Keratinocyte (primary cell): ENCODE data around the gene BANP.

Experiments
- CTCF ChIP-seq, 3 experiments: IDR thresholded peaks in 1 of 3; conservative IDR thresholded peaks in 1 of 3; optimal IDR thresholded peaks in 1 of 3; 2 replicates in 2 of 3; 3 replicates in 1 of 3; pipeline versions ENCODE3 to v1.5.1; 2011; ENCODE audit warnings: low read length in 3 of 3, mild to moderate bottlenecking in 3 of 3, moderate library complexity in 2 of 3, control low read depth in 1 of 3, inconsistent platforms in 1 of 3; ENCODE audit not compliant: insufficient read depth in 2 of 3; ENCODE audit errors: extremely low read depth in 1 of 3
- EZH2 ChIP-seq: IDR thresholded peaks from one replicate; pipeline ENCODE4 v1.6.1; 2012; ENCODE audit warnings: inconsistent platforms, mild to moderate bottlenecking, low read length, moderate library complexity

GRCh38 chr16:87924041-87924810 is 27.0 kb upstream of the BANP start:
- TF ChIP-seq EZH2 (no peak), CTCF (optimal IDR thresholded peaks at IDR 0.05 in 1 of 3, IDR thresholded peaks at IDR 0.05 in 1 of 3, conservative IDR thresholded peaks at IDR 0.05 in 1 of 3; ENCODE audit: extremely low read depth in 1 of 3, insufficient read depth in 2 of 3, low read length in 3 of 3) (no peak)
